Measurements from ENCODE around the gene LRFN4.

Gene LRFN4

DNA sequence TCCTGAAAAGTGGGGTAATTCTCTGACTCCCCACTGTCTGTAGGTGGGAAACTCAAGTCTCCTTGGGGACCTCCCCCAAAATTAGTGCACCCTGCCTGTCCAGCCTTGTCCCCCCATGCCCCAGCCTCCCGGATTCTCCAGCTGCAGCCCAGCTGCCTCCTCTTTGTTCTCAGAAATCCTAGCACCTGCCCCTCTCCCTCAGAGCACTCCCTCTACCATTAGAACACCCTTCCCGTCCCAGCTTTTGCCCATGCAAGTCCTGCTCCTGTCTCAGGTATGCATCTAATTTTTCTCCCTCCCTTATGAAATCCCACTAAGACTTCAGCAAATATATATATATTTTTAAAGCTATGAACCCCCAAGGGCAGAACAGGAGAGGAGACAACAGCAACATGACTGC lies 37.3 kb downstream of the LRFN4 start:
- no peak for FAIRE-seq

DNA sequence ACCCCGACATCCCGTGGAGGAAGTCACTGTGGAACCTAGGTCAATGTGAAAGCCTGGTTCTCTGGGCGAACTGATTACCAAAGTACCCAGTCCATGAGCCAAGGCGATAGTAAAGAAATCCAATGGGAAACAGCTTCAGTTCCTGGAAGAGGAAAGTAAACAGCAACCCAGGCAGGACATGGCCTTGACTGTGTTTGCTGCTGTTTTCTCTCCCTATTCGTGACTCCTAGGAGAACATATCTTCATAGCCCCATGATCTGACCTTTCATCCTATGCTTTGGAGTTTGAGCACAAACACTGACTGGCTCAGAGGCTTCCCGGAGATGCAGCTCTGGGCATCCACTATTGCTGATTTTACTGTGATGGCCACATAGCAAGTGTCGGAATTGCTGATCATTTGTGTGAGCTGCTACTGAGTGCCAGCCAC lies 45.1 kb downstream of the LRFN4 start:
- FAIRE-seq = no peak

GRCh38 chr11:66902486-66903177 lies 45.8 kb downstream of the LRFN4 start:
- no peak for FAIRE-seq

- FAIRE-seq = no peak
Measured at GRCh38 chr11:66904055-66904454, 47.2 kb downstream of the LRFN4 start.

DNA sequence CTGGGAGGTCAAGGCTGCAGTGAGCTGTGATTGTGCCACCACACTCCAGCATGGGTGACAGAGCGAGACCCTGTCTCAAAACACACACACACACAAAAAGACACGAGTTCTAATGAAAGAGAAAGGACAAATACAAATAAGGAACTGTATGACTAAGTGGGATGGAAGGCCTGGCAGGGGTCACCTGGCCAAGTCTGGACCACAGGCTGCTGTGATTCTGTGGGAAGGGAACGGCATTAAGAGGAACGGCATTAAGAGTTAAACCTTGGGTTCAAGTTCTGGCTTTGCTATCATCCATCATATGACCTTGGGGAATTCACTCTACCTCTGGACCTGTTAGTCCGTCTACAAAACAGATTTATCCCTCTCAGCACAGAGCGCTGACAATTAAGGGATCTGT lies 47.7 kb downstream of the LRFN4 start:
- FAIRE-seq = no peak

DNA sequence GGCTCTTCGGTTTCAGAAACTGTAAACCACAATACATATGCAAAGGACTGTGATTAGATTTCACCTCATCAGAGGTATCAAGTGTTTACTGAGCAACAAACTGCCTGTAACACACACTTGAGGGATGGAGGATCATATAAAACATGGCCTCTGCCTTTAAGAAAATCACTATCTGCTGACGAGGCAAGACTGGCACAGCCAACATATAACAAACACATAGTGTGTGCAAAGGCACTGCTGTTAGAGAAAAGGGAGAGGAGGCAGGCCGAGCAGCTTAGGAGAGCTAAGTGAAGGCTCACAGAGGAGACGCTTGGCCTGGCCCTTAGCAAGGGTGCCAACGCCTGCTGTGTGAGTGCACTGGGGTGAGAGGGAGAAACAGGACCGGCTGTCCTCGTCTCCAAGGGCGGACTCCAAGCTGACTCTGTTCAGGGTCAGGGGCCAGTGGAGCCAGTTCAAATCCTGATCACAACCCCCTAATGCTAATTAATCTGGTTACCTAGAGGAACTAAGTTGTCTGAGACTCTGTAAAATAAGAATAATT lies 48.2 kb downstream of the LRFN4 start:
- FAIRE-seq = no peak

- no peak for FAIRE-seq
Measured at GRCh38 chr11:66905631-66906030, 48.8 kb downstream of the LRFN4 start.

GRCh38 chr11:66906061-66906733 lies 49.3 kb downstream of the LRFN4 start:
- FAIRE-seq = no peak

GRCh38 chr11:66907751-66908630 lies 51.1 kb downstream of the LRFN4 start:
- no peak for FAIRE-seq

DNA sequence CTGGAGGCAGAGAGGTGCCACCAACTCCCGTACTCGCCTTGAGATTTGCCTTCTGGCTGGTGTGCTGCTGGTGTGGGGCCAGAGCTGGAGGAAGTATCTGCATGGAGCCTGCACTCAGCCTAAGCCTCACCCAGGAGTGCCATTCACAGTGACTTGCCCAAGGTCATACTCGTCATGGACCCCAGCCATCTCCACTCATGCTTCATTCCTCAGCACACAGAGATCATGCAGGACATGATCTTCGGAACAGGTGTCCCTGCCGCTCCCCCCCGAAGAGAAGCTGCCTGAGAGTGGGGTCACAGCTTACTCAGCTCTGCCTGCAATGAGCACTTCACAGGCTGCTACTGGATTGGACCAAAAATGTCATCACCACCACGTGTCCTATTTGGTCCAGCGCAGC lies 52.3 kb downstream of the LRFN4 start:
- FAIRE-seq = no peak

DNA sequence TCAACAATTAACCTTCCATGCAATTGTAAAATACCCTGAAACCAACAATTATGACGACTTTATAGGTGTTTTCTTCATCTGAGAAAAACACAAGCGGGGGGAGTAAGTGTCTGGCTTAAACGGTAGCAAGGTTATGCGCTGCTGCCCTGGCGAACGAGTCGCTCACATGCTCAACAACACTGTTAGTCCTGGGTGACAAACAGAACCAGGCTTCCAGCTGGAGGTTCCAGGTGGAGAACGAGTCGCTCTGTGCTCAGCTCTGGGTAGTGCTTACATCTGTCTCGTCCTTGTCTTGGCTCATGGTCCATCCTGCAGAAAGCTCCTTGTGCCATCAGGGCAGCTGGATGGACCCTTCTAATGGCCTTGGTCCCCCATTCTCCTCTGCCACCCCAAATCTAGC lies 53.2 kb downstream of the LRFN4 start:
- FAIRE-seq = no peak
